Measurements from ENCODE around the gene ASTN1. TPM values are rescaled to one million over a fixed set of nuclear protein-coding genes. Genes with fewer than 3 reads are reported as not detected.

The ASTN1 gene
- total RNA-seq, 1 experiment from 2014 or later, result not detected

DNA sequence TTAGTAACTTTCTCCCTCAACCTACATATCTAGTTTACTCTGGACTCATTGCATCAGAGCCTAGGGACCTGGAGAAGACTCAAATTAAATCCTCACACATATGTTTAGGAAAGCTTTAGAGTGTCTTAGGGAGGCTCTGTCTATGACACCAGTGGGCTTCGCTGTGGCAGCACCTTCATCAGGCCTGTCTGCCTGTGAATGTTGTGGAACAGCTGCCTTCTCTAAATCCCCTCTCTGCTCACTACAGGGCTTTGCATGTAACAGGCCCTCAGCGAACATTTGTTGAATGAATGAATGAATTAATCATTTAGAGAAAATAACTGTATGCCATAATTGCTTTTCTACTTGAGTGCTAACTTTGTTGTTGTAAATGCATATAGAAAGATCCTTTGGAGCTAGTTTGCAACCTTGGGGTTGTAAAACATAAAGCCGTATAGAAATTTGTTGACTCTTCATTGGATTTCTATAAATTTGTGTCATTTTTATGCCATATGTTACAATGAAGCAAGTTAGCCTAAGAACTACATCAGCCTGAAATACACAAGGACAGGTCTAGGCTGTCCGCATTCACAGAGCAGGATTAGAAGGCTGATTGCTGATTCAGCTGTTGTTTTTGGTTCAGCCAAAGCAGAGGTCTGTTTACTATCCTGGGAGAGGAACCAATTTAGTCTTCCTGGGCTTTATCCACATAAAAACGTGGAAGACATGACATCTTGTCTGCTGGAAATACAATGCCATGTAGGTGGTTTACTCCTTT is 238.0 kb downstream of the ASTN1 start:
- no peak overlapping the region for H3K4me3 ChIP-seq (ENCODE audit: low read length)
- H3K9ac ChIP-seq (ENCODE audit: low read length), result no peak overlapping the region
- H4K20me1 ChIP-seq (ENCODE audit: low read length), result no peaks in the 10 kb centered on the region
- ChIA-PET CTCF (no interaction called here), POLR2A (ENCODE audit: unreplicated experiment) (no interaction called here)
- H3K27ac ChIP-seq (ENCODE audit: low read length), result no peak overlapping the region
- H3K4me1 ChIP-seq (ENCODE audit: insufficient read depth, low read length), result no peaks in the 10 kb centered on the region
- H3K27me3 ChIP-seq (ENCODE audit: low read length), result no peaks in the 10 kb centered on the region
- H3F3A ChIP-seq (ENCODE audit: low read length, unreplicated experiment), result no peaks in the 10 kb centered on the region
- no peaks in the 10 kb centered on the region for H3K36me3 ChIP-seq (ENCODE audit: low read depth, low read length)
- TF ChIP-seq, protein P1, sequence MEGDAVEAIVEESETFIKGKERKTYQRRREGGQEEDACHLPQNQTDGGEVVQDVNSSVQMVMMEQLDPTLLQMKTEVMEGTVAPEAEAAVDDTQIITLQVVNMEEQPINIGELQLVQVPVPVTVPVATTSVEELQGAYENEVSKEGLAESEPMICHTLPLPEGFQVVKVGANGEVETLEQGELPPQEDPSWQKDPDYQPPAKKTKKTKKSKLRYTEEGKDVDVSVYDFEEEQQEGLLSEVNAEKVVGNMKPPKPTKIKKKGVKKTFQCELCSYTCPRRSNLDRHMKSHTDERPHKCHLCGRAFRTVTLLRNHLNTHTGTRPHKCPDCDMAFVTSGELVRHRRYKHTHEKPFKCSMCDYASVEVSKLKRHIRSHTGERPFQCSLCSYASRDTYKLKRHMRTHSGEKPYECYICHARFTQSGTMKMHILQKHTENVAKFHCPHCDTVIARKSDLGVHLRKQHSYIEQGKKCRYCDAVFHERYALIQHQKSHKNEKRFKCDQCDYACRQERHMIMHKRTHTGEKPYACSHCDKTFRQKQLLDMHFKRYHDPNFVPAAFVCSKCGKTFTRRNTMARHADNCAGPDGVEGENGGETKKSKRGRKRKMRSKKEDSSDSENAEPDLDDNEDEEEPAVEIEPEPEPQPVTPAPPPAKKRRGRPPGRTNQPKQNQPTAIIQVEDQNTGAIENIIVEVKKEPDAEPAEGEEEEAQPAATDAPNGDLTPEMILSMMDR (conservative IDR thresholded peaks at IDR 0.05; ENCODE audit: low read depth, low read length), result no peak
- TF ChIP-seq EZH2phosphoT487 (IDR thresholded peaks at IDR 0.05; ENCODE audit: borderline replicate concordance, low read length) (no peak), EZH2 (IDR thresholded peaks at IDR 0.05; ENCODE audit: low read length, unreplicated experiment) (no peak)
- no peak overlapping the region for H3K4me2 ChIP-seq (ENCODE audit: low read length)
- H2AFZ ChIP-seq (ENCODE audit: low read length), result no peak overlapping the region
- DNase-seq (no peak), ATAC-seq (no peak)
- no peaks in the 10 kb centered on the region for H3K9me2 ChIP-seq (replicated peaks; ENCODE audit: low read length)
- intact Hi-C loops (cut with micrococcal nuclease), result no loop called here
- H3K9me3 ChIP-seq (ENCODE audit: low read length), result no peaks in the 10 kb centered on the region
- no TSS peak for BruUV-seq (replicated peaks)
- no peaks in the 10 kb centered on the region for H3K79me2 ChIP-seq (ENCODE audit: low read length)

DNA sequence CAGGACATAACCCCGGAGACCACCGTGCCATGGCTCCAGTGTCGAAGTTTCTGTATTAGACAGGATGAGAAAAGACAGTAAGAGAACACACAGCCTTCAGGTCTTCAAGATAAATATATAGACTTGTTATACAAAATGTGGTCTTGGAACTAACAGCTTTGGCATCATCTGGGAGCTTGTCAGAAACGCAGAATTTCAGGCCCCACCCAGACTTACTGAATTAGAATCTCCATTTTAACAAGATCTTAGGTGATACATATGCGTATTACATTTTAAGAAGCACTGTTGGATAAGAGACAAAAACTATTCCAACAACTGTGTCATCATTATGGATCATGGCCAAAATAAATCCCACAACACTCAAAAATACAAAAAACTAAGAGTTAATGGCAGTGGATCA is 239.3 kb downstream of the ASTN1 start:
- TF ChIP-seq, protein P1 (conservative IDR thresholded peaks at IDR 0.05; ENCODE audit: low read depth, low read length), result no peak
- TF ChIP-seq EZH2 (IDR thresholded peaks at IDR 0.05; ENCODE audit: low read length, unreplicated experiment) (no peak), EZH2phosphoT487 (IDR thresholded peaks at IDR 0.05; ENCODE audit: borderline replicate concordance, low read length) (no peak)
- no peak overlapping the region for H3K4me2 ChIP-seq (ENCODE audit: low read length)
- no peaks in the 10 kb centered on the region for H3K9me3 ChIP-seq (ENCODE audit: low read length)
- DNase-seq (no peak), ATAC-seq (no peak)
- no peak overlapping the region for H3K27ac ChIP-seq (ENCODE audit: low read length)
- intact Hi-C loops (cut with micrococcal nuclease), result no loop called here
- H4K20me1 ChIP-seq (ENCODE audit: low read length), result no peaks in the 10 kb centered on the region
- H3K9ac ChIP-seq (ENCODE audit: low read length), result no peak overlapping the region
- H3K9me2 ChIP-seq (replicated peaks; ENCODE audit: low read length), result no peaks in the 10 kb centered on the region
- POLR2A ChIA-PET (ENCODE audit: unreplicated experiment), result no interaction called here
- no peaks in the 10 kb centered on the region for H3K27me3 ChIP-seq (ENCODE audit: low read length)
- H3K4me1 ChIP-seq (ENCODE audit: insufficient read depth, low read length), result no peaks in the 10 kb centered on the region; the same call in 1 of the 2 replicates
- CTCF ChIA-PET, result no interaction called here
- no peaks in the 10 kb centered on the region for H3K79me2 ChIP-seq (ENCODE audit: low read length)
- no peaks in the 10 kb centered on the region for H3F3A ChIP-seq (ENCODE audit: low read length, unreplicated experiment)
- no peak overlapping the region for H2AFZ ChIP-seq (ENCODE audit: low read length)
- no peak overlapping the region for H3K4me3 ChIP-seq (ENCODE audit: low read length)
- no peaks in the 10 kb centered on the region for H3K36me3 ChIP-seq (ENCODE audit: low read depth, low read length)
- no TSS peak for BruUV-seq (replicated peaks)

DNA sequence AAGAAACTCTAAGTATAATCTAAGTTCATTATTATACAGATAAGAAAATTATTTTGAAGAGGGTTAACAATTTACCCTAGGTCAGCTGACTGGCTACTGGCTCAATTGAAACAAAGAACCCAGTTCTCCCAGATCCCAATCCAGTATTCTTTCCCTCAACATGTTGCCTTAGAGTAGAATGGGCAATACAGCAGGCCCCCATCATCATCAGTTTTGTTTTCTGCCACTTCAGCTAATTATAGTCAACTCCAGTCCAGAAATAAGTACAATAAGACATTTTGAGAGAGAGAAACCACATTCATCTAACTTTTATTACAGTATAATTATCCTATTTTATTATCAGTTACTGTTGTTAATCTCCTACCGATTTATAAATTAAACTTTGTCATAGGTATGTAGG is 241.2 kb downstream of the ASTN1 start:
- H3F3A ChIP-seq (ENCODE audit: low read length, unreplicated experiment), result no peaks in the 10 kb centered on the region
- H3K9ac ChIP-seq (ENCODE audit: low read length), result no peak overlapping the region
- H2AFZ ChIP-seq (ENCODE audit: low read length), result no peak overlapping the region
- no peaks in the 10 kb centered on the region; the same call in 1 of the 2 replicates for H3K4me1 ChIP-seq (ENCODE audit: insufficient read depth, low read length)
- H3K9me3 ChIP-seq (ENCODE audit: low read length), result no peaks in the 10 kb centered on the region
- no peaks in the 10 kb centered on the region for H3K36me3 ChIP-seq (ENCODE audit: low read depth, low read length)
- DNase-seq, result no peak
- no peaks in the 10 kb centered on the region for H3K9me2 ChIP-seq (replicated peaks; ENCODE audit: low read length)
- H3K79me2 ChIP-seq (ENCODE audit: low read length), result no peaks in the 10 kb centered on the region
- no TSS peak for BruUV-seq (replicated peaks)
- H3K4me2 ChIP-seq (ENCODE audit: low read length), result no peak overlapping the region
- H3K27me3 ChIP-seq (ENCODE audit: low read length), result no peaks in the 10 kb centered on the region
- no peak overlapping the region for H3K4me3 ChIP-seq (ENCODE audit: low read length)
- POLR2A ChIA-PET (ENCODE audit: unreplicated experiment), result no interaction called here
- intact Hi-C loops (cut with micrococcal nuclease), result no loop called here
- TF ChIP-seq EZH2 (IDR thresholded peaks at IDR 0.05; ENCODE audit: low read length, unreplicated experiment) (no peak), EZH2phosphoT487 (IDR thresholded peaks at IDR 0.05; ENCODE audit: borderline replicate concordance, low read length) (no peak)
- TF ChIP-seq, protein P1 (conservative IDR thresholded peaks at IDR 0.05; ENCODE audit: low read depth, low read length), result no peak
- no peak for ATAC-seq
- no peak overlapping the region for H3K27ac ChIP-seq (ENCODE audit: low read length)
- no peaks in the 10 kb centered on the region for H4K20me1 ChIP-seq (ENCODE audit: low read length)
- CTCF ChIA-PET, result no interaction called here
